Measurements from ENCODE around the gene HS6ST2.

The HS6ST2 gene

DNA sequence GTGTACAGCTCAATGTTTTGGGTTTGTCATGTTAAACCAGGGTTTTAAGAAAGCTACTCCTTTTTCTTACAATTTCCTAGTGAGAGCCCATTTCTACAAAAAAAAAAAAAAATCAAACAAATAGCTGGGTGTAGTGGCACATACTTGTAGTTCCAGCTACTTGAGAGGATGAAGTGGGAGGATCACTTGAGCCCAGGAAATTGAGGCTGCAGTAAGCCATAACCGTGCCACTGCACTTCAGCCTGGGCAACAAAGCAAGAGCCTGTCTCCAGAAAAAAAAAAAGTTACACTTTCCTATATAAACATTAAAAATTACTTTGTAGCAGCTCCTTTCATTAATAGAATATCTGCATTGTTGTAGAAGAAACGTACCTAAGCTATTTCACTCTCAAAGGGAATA, 166.7 kb downstream of the HS6ST2 start:
- TF ChIP-seq, protein P1, sequence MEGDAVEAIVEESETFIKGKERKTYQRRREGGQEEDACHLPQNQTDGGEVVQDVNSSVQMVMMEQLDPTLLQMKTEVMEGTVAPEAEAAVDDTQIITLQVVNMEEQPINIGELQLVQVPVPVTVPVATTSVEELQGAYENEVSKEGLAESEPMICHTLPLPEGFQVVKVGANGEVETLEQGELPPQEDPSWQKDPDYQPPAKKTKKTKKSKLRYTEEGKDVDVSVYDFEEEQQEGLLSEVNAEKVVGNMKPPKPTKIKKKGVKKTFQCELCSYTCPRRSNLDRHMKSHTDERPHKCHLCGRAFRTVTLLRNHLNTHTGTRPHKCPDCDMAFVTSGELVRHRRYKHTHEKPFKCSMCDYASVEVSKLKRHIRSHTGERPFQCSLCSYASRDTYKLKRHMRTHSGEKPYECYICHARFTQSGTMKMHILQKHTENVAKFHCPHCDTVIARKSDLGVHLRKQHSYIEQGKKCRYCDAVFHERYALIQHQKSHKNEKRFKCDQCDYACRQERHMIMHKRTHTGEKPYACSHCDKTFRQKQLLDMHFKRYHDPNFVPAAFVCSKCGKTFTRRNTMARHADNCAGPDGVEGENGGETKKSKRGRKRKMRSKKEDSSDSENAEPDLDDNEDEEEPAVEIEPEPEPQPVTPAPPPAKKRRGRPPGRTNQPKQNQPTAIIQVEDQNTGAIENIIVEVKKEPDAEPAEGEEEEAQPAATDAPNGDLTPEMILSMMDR (conservative IDR thresholded peaks at IDR 0.05): no peak
- no peak overlapping the region for H3K27ac ChIP-seq

DNA sequence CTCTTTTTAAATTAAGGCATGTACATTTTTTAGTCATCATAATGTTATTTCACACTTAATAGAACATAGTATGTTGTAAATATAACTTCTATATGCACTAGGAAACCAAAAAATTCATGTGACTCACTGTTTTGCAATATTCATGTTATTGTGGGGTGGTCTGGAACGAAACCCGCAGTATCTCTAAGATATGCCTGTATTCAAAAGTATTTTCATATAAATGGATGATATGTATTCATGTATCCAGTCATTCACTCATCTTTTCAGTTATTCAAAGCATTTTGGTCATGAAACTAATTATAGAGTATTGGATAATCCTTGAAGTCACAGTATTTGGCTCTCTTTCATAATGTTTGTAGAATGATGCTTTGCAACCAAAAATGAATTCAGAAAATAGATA, 168.1 kb downstream of the HS6ST2 start:
- TF ChIP-seq, protein P1 (conservative IDR thresholded peaks at IDR 0.05): no peak
- H3K27ac ChIP-seq: no peak overlapping the region

DNA sequence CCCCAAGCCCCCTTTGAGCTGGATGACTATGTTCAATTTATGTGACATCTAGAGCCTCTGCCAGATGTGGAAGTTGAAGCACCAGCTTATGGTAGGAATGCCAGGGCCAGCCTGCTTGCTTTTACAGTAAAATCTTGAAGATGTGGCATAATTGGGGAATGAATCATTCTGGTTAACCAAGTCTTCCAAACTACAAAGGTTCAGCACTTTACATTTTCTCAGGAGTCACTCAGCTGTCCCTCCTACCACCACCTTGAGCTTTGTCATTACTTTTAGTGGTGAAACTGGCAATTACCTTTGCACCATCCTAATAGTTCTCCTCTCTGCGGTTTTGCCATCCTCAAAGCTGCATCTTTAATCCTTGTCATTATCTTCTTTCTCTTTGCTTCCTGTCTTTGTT, 172.2 kb downstream of the HS6ST2 start:
- TF ChIP-seq, protein P1 (conservative IDR thresholded peaks at IDR 0.05): no peak

DNA sequence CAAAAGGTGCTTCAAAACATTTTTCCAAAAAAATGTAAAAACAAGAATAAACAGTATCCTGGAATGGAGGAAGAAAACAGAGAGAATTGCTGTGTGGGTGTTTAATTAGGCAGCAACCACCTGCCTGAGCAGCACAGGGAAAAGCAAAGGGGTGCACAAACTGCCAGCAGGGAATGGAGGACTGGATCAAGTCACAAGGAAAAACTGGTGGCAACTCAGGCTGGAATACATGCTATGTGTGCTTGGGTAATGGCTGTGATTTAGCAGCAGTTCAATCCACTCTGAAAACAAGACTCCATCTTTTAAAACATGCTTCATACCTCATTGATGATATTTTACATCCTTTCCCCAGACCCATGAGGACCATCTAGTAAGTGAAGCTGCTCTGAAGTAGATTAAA, 179.5 kb downstream of the HS6ST2 start:
- TF ChIP-seq, protein P1 (conservative IDR thresholded peaks at IDR 0.05): no peak
- H3K27ac ChIP-seq: no peak overlapping the region

More for the DNA sequence above, 172.2 kb downstream of the HS6ST2 start:
- H3K27ac ChIP-seq: no peak overlapping the region

DNA sequence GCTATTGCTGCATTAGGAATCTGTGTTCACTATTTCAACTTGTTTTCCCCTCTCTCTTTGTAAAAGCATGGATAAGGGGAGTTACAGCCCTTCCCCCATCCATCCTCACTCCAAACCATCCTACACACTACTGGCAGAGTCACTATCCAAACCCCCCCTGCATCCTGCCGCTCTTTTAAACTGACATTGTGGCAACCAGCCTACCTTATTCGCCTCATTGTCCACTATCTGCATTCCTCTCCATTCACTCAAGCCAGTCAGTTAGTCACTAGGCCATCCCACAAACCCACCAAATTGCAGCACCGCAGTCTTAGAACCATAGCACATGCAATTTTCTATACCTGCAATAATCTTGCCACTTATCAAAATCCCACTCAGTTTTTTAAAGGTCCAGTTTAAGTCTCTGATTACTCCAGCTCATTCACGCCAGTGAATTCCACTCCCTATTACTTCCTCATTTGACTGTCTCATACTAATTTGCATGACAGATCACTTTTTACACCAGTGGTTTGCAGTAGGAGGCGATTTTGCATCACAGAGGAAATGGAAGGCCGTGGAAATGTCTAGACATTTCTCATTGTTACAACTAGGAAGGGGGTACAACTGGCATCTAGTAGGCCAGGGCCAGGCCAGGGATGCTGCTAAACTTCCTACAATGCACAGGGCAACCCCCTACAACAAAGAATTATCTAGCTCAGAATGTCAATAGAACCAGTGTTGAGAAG, 181.8 kb downstream of the HS6ST2 start:
- TF ChIP-seq, protein P1 (conservative IDR thresholded peaks at IDR 0.05): no peak

DNA sequence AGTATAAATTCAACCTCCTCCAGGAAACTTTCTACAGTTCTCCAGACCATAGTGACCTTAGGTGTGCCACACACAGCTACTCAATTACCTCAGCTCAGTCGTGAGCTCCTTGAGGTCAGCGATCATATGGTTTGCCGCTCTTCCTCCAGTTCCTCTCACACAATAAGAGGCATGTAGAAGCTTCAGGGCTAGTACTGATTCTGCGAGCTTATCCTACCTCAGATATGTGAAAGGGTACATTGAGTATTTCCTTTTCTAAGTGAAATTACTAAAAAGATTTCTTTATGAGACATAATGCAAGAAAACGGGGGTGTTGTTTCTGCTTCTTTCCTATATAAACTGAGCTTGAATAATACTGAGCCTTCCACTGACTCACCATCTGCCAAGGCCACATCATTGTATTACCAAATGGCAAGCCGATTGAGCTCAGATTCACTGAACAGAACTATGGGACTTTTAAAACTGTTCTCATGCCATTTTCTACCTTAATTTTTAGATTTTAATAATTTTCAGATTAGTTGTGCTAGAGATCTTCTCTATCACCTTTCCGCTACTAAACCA, 183.1 kb downstream of the HS6ST2 start:
- TF ChIP-seq, protein P1 (conservative IDR thresholded peaks at IDR 0.05): no peak
- H3K27ac ChIP-seq: no peak overlapping the region

More for the DNA sequence above, 181.8 kb downstream of the HS6ST2 start:
- H3K27ac ChIP-seq: no peak overlapping the region

DNA sequence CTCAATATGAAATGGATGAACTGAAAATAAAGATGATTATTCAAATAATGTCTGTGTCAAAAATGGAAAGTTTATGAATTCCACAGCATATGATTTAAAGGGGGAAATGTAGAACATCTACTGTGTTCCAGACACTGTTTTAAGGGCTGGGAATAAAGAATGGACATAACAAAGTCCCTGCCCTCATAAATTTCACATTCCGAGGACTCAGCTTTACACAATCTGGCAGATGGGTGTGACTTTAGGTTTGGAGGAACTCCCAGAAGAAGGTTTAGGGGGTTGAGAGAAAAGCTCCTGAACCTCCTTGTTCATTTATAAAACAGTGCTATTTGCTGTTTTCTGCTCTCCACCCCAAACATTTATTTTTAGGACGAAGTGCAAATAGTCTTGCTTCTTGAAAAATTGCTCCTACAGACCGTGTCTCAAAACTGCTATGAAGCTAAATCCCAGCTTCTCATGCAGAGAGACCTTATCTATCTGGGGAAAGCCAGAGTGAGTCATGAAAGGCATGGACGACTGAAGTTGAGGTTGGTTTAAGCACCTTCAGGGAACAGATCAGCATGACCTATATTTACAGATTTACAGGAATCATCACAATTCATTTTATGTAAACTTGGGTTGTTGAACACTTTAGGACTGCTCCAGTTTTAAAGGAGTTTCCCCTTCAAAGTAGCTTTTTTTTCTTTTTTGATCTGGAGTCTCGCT, 184.3 kb downstream of the HS6ST2 start:
- no peak overlapping the region for H3K27ac ChIP-seq
- TF ChIP-seq, protein P1 (conservative IDR thresholded peaks at IDR 0.05): no peak
